HG03558 (cell line): ENCODE data around the gene RFC1.
"Not testable (repeated sequence)": the region's sequence is repeated elsewhere in the genome, so short reads cannot be mapped to it uniquely, and the experiment has no call there.

Experiments
- ATAC-seq: cut with Tn5 transposase; IDR thresholded peaks from one replicate; pipeline ENCODE4 v1.9.1; 2021; ENCODE audit warnings: moderate number of reproducible peaks; ENCODE audit not compliant: unreplicated experiment; ENCODE audit errors: extremely low read depth

RFC1 gene

DNA sequence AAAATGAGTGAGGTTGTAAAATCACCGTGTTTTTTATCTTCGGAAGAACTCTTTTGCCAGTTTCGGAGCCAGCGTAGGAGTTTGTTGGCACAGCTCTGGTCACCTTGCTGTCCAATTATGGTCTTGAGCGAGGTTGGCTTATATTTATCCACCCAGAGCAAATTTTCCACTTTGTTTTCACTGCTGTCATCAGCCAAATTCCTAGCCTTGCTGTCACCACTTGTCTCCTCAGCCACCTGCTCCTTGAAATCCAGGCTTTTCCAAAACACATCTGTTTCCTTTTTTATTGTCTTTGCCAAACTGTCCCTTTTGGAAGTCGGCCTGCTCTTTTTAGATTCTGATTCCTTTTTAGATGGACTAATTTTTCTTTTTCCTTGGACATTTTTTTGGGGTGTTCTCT is 57.6 kb downstream of the RFC1 start:
- ATAC-seq: no peak

DNA sequence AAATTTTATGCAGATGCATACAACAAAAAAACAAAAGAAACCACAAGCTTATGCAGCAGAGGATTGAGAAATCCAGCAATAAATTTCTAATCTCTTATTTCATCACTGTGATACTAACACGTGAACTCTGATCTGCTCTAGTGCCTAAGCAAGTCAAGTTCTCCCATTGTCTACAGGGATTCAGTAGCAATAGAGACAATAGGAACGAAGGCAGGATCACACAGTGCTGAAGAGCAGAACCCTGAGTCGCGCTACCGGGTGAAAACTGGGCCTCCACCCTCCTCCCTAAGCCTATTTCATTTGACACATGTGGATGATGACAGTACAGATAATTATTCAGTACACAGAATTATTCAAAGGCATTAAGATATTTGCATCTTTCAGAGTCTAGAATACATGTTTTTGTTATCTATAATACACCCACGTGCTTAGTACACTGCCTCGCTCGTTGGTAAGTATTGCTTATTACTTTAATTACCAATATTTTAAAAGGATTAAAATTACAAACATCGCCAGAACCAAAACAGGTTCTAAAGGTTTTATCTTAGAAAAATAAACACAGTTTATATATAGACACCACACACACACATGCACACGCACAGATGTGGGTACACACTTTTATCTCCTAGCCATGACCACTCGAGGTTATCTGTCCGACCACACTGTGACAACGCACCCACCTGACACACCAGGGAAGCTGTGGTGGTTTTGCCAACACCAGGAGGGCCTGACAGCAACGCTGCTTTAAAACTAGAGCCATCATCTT is 60.1 kb downstream of the RFC1 start:
- ATAC-seq: no peak

GRCh38 chr4:39304651-39305050 is 61.5 kb downstream of the RFC1 start:
- ATAC-seq: no peak

- no peak for ATAC-seq
These were observed 62.3 kb downstream of the RFC1 start for GRCh38 chr4:39303871-39304270.

DNA sequence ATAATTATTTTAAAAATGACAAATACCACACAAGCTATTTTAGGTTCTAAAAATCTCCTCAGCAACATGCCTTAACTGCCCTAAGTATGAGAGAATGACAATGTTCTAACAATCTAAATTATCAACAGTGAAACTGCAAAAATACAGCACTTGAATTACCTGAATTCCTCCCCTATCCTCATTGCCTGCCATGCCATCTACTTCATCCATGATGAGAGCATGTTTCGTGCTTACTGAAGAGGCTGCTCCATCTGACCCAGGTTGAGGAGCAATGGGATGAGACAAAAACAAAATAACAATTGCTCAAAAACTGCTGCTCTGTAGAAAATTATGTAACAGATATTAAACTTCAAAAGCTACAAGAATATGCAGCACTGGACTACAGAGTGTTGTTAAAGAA is 63.3 kb downstream of the RFC1 start:
- ATAC-seq: no peak

GRCh38 chr4:39295784-39296183 is 70.4 kb downstream of the RFC1 start:
- no peak for ATAC-seq

DNA sequence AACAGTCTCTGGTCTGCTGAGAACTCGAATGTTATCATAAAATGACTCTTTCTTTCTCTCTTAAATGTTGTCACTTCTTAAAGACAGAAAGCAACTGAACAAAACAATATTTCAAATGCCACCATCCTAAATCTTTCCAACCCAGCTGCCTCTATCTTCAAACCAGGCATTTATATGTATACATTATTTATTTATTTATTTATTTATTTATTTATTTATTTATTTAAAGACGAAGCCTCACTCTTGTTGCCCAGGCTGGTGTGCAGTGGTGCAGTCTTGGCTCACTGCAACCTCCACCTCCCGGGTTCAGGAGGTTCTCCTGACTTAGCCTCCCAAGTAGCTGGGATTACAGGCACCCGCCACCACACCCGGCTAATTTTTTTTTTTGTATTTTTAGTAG is 73.7 kb downstream of the RFC1 start:
- ATAC-seq: not testable (repeated sequence)

DNA sequence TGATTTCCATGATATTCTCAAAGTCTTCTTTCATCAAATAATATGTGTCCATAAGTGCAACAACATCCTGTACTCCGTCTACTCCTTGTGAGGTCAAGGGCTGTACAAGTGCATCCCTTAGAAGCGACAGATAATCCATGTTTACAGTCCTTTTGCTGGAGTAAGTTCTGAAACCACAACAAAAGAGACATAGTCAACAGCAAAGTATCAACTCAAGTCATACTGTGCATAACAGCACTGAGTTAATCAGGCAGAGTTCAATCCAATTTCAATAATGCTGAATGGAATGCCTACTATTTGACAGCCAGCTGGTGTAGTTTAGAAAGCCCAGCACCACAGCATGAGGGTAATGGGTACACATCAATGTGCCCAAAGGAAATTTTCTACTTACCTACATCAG is 74.5 kb downstream of the RFC1 start:
- no peak for ATAC-seq

- no peak for ATAC-seq
These were observed 78.9 kb downstream of the RFC1 start for GRCh38 chr4:39287223-39287622.

DNA sequence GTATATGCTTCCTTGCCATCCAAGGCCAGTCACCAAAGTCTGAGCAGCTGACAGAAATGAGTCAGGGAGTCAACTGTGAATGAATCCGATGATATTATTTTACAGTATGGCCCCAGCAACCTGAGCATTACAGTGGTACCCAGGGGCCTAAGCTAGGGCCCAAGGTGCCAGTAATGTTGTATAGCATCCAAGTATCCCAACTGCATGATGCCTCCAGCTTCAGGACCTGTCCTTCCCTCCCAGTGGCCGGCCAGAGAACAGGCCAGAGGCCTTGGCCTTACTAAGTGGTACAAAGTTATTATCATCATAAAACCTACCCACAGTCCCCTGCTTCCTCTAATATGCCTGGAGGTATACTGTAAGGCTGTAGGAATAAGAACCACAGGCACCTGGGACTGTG is 79.9 kb downstream of the RFC1 start:
- ATAC-seq: no peak

- ATAC-seq: no peak
These were observed 80.3 kb downstream of the RFC1 start for GRCh38 chr4:39285853-39286252.

GRCh38 chr4:39285111-39285795 is 80.9 kb downstream of the RFC1 start:
- ATAC-seq: no peak

GRCh38 chr4:39280770-39281169 is 85.4 kb downstream of the RFC1 start:
- no peak for ATAC-seq

GRCh38 chr4:39279416-39279815 is 86.7 kb downstream of the RFC1 start:
- no peak for ATAC-seq

- no peak for ATAC-seq
These were observed 87.7 kb downstream of the RFC1 start for GRCh38 chr4:39278476-39278875.

DNA sequence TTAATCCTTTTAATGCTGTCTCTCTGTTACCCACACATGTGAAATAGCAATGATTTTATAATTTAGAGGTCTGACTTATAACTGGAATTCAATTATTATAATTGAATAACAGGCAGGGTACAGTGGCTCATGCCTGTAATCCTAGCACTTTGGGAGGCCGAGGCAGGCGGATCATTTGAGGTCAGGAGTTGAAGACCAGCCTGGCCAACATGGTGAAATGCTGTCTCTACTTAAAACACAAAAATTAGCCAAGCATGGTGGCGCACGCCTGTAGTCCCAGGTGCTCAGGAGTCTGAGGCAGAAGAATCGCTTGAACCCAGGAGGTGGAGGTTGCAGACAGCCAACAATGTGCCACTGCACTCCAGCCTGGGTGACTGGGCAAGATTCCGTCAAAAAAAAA is 88.5 kb downstream of the RFC1 start:
- not testable (repeated sequence) for ATAC-seq

DNA sequence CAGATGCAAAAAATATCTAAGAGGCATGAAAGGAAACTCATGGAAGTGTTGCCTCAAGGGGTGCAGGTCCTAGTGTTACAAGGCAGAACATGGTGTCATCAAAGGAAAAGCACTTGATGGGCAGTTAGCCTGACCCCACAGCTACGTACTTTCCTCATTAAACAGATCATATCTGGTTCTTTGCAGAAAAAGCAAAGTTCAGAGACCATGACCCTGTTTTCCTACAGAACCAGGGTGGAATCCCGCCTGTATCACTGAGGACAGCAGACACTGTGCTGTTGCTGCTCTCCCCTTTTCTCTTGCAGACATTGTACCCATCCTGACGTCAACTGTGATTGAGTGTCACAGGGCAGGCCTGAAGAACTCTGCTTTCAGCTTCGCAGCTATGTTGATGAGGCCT is 91.7 kb downstream of the RFC1 start:
- ATAC-seq: no peak

GRCh38 chr4:39263895-39264294 is 102.3 kb downstream of the RFC1 start:
- no peak for ATAC-seq

DNA sequence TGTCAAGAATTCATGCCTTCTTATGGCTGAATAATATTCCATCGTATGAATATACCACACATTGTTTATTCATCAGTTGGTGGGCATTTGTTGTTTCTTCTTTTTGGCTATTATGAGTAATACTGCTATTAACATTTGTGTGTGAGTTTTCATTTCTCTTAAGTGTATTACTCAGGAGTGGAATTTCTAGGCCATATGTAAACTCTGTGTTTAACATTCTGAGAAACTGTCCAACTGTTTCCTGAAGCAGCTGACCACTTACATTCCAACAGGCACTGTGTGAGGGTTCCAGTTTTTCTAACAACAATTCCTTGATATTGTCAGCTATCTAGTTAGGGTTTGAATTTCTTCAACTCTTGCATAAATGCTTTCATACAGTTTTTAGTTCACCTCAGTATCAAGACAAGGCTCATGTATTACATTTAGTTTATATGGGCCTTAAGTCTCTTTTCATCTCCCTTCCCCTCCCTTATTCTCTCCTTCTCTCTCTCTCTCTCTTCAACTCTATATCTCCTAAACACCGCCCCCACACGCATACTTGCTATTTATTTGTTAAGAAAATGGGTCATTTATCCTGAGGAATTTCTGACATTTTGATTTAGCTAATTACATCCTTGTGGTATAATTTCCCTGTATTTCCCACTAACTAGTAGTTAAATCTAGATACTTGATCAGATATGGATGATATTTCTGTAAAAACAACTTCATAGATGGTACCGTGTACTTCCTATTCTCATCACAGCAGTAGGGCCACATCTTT is 106.4 kb downstream of the RFC1 start:
- ATAC-seq: no peak

DNA sequence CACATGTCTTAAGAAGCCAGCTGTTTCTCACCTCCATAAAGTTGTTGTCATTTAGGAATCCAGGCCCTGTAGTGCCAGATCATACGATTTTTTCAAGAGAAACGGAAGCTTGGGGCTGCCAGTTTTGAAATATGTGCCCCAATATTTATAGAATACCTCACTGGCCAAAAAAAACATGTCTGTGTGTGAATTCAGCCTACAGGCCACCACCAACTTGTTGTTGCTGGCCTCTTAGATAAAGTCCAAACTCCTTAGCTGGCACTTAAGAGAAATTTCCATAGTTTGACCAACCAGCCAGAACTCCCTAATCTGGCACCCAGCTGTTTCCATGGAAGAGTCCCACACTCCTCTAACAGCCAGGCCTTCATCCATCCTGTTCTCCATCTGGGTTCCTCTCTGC is 109.7 kb downstream of the RFC1 start:
- no peak for ATAC-seq

GRCh38 chr4:39255871-39256270 is 110.3 kb downstream of the RFC1 start:
- ATAC-seq: no peak
